ENCODE data around the gene SPOCD1.

Gene SPOCD1

DNA sequence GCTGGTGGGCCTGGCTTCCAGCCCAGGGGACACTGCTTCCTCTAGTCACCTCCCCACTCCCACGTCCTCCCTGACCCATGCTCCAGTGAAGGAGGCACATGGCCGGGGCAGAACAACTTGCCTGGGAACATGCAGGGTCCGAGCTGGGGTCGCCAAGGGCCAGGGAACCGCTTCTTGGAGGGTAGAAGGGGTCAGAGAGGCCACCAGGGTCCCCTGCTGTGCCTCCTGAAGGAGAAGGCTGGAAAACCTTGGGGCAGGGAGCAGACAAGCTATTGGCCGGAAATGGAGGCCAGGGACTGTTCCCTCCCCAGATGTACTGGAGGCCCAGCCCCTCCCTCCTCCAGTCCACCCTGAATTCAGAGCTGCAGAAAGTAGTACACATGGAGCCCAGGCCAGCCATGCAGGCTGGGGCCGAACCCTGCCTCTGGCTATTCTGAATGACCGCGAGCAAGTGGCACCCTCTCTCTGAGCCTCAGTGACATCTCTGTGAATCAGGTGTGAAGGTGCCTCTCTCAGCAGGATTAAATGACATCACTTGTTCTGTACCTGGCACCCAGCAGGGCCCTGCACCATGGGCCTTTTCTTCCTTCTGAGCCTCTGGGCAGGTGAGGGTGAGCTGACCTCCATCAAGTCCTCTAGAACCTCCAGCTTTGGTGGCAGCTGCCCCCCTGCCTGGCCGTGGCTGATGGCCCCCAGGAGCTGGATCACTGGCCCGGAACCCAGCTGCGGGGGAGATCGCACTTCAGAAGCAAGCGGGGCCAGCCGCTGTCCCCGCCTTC lies 15.7 kb downstream of the SPOCD1 start:
- no peak for DNase-seq (ENCODE audit: low spot score)

DNA sequence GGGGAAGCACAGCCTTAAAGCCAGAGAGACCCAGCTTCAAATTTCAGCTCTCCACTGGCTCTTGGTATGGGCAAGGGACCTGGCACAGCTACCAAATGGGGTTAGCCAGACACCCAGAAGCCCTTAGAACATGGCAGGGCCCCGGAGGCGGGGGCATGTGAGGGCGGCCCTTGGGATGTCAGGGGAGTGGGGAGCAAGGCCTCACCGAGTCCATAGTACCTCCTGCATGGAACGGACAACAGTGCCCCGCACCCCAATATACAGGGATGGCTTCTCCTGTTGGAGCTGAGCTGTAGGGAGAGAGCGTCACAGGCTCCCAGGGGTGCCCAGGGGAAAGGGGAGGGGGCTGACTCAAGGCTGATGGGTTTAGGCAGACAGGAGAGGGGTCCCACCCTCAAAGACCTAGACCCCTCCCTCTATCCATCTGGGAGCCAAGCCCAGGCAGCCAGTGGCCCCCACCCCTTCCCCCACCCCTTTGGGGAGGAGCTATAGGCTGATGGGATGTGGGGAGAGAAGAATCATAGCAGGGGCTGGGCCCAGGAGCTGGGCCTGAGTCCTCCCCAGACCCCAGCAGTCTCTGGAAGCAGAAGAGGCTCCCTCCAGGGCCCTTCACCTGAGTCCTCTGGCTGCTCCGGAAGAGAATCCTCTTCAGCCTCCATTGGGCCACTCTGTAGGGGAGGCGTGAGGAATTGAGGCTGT lies 16.5 kb downstream of the SPOCD1 start:
- no peak for DNase-seq (ENCODE audit: low spot score)

DNA sequence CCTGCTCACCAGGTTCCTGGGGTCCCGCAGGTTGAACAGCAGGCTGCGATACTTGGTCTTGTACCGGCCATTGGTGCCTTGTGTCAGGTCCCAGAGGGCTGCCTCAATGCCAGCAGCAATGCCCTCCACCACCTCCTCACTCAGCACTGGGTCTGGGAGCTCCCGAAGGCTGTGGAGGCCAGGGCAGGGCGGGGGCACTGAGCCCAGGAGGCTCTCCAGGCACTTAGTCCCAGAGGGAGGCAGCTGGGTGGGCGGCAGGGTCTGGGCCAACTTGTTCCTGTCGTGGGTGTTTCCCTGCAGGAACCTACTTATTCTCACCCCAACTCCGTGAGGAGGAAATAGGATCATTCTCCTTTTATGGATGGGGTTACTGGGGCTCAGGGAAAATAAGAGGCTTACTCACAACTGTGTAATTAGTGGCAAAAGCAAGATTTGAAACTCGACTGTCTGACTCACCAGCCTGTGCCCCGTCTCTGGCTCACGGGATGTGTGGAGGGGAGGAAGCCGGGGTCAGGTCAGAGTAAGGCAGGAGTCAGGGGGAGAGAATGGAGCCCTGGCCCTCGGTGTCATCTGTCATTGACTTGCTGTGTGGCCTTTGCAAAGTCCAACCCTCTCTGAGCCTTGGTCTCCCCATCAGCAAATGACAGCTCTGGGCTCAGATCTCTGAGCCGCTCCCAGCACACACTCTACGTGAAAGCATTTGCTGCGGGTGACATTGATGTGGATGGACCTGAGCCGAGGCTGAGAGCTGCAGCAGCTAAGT lies 17.2 kb downstream of the SPOCD1 start:
- peak; percentile 93 for DNase-seq (ENCODE audit: low spot score)

DNA sequence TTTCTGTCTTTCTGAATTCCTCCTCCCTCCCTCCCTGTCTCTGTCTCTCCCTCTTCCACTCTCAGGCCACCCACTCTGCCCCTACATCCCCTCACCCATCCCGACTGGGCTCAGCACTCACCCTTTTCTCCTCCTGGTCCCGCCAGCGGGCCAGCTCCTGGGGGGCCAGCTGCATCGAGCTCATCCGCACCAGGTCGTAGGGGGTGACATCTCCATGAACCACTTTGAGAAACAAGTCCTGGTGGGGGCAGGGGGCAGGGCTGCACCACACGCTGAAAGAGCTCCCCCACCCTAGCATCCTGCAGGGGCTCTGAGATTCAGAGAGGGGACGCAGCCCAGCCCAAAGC lies 17.8 kb downstream of the SPOCD1 start:
- DNase-seq (ENCODE audit: low spot score) = no peak

DNA sequence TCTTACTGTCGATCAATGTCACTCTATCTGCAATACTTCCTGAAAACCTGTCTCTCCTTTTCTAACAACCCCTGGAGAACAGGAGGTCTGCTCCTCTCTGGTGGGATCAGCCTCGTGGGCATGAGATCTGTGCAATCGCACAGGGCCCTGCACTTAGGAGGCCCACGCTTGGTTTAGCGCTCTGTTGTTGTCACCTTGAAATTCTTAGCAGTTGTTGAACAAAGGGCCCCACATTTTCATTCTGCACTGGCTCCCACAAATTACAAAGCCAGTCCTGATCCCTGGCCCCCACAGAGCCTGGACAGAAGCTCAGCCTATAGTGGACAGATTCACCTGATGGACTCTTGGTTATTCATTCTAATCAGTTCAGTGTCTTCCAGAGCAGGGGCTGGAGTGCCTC lies 18.6 kb downstream of the SPOCD1 start:
- DNase-seq (ENCODE audit: low spot score) = no peak

DNA sequence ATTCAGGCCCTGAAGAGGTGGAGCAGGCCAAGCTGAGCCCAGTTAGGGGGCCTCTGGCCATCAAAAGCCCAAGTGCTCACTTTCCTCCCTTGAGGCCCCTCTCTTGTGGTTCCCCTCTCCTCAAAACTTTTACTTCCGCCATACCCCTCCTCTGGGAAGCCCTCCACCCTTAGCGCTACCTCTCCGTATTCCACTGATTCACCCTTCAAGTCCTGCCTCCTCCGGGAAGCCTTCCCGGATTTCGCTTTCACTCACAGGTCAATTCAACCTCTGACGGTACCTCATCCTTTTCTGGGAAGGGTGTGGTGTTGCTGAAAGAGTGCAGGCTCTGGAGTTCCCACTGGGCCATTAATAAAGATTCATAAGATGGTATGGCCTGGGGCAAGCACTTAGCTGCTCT lies 19.1 kb downstream of the SPOCD1 start:
- no peak for DNase-seq (ENCODE audit: low spot score)

DNA sequence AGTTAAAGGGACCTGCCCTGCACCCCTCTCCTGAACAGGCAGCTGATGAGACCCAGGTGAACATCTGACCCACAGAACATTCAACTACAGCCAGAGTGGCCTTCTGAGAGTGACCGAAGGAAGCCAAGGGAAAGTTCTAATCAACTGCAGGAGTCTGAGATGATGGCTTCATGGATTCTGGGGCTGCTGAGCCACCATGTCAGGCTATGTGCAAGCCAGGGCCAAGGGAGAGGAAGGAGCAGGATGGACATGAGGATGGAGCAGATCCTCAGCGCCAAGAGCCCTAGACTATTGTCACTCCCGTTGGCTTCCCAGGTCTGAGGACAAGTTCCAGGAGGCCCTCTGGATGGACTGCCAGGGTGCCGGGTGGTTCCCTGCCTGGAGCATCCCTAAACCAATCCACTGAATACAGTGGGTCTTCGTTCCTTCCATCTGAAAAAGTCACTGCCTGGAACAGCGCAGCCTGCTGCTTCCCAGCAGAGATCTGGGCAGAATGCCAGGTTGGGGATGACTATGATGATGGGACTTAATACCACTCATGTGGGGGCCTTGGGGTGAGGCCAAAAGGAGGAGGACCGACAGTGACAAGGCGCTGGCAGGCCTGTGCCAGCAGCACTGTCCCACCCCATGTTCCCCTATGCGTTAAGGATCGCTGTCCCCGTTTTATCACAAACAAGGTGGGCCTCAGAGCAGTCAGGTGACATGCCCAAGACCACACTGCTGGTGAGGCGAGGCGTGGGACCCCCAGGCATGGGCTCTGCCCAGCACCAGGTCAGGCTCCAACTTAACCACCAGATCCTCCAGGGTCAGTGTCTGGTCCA lies 19.8 kb downstream of the SPOCD1 start:
- DNase-seq (ENCODE audit: low spot score) = peak; percentile 79

DNA sequence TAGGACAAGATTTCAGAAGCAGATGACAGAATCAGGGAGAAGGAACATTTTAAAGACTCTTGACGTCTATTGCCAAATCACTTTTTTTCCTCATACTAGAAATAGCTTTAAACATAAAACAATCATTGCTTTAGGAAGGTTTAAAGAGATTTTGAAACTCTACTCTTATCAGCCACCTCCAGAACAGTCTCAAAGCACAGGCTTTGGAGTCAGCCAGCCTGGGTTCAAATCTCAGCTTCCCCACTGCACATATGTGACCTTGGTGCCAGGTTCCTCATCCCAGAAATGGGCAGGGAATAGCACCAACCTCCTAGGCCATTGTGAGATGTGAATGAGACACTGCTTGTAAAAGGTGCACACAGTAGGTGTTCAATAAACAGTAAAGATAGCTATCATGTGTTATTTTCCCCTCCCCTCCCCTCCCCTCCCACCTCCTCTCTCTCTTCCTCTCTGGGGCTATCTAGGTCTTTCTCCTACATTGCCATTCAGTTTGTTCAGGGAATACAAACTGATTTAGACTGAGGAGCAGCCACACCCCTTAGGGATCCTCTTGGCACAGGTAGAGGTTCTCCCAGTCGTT lies 20.6 kb downstream of the SPOCD1 start:
- DNase-seq (ENCODE audit: low spot score) = no peak

DNA sequence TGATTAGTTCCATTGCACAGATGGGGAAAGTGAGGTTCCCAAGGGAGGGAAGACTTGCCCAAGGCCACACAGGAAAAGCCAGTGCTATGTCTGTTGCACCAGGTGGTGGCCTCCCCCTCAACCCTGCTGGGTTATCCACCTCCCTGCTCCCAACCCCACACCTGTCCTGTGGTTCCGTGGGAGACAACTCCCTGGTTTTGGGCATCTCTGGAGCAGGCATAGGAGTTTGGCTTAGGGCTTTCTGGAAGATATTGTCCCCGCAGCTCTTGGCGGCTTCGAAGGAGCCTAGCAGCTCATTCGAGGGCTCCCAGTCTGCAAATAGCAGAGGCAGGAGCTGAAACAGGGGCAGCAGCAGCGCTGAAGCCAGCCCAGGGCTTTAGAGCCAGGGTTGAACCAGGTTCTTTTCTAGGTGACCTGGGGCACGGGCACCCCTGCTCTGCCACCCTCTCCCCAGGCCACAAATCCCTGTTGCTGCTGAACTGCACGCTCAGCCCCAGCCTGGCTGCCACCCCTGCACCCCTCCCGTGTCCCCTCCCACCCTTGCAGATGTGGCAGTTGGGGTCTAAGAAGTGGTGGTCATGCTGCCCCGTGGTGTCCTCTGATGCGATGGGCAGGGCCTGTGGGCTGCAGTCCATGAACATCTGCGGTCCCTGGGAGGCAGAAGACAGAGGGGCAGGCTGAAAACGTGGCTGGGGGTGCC lies 22.1 kb downstream of the SPOCD1 start:
- no peak for DNase-seq (ENCODE audit: low spot score)

DNA sequence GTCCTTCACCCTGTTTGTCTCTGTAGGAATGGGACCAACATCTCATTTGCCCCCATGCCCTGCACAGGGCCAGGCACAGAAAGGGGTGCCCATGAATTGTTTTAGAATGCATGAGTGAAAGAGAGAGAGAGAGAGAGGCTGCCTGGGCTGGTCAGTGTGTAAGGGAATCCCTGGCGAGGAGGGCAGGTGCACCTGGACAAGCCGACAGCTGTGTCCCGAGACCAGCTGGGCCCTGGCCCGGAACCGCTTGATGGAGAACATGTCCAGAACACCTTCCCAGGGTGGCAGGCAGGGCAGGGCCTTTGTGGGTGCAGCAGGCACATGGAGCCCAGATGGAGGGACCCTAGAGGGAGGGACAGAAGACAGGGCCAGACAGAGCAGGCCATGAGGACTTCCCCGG lies 22.7 kb downstream of the SPOCD1 start:
- DNase-seq (ENCODE audit: low spot score) = no peak

DNA sequence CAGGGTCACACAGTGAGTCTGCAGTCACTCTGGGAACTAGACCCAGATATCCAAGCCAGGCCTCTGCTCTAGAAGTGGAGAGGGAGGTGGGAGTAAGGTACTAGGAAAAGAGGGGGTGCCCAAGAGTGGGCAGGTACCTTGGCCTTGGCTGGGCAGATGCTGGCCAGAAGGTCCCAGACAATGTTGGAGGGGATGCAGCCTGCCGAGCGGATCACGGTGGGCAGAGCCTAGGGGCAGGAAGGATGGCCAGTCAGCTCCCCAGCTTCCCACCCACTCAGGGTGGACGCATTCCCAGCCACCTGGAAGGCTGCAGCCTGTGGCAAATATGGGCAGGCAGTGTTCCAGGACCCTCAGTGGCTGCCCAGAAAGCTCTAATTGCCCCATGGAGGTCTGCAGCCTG lies 23.3 kb downstream of the SPOCD1 start:
- no peak for DNase-seq (ENCODE audit: low spot score)

DNA sequence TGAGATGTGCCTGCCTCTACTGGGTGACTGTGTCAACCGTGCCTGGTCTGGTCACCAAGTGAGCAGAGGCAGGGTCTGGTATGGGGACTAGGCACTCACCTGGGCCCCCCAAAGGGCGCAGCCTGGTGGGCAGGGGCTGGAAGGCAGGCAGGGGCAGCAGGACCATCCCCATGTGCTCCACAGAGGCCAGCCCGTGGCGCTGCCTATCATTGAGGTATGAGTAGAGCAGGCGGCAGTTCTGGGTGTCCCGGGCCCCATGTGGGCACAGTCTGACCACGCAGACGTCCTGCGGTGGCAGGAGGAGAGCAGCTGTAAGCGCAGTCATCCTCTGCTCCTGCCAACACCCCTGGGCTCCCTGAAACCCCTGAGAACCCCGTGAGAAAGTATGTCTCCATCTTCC lies 23.7 kb downstream of the SPOCD1 start:
- DNase-seq (ENCODE audit: low spot score) = no peak

DNA sequence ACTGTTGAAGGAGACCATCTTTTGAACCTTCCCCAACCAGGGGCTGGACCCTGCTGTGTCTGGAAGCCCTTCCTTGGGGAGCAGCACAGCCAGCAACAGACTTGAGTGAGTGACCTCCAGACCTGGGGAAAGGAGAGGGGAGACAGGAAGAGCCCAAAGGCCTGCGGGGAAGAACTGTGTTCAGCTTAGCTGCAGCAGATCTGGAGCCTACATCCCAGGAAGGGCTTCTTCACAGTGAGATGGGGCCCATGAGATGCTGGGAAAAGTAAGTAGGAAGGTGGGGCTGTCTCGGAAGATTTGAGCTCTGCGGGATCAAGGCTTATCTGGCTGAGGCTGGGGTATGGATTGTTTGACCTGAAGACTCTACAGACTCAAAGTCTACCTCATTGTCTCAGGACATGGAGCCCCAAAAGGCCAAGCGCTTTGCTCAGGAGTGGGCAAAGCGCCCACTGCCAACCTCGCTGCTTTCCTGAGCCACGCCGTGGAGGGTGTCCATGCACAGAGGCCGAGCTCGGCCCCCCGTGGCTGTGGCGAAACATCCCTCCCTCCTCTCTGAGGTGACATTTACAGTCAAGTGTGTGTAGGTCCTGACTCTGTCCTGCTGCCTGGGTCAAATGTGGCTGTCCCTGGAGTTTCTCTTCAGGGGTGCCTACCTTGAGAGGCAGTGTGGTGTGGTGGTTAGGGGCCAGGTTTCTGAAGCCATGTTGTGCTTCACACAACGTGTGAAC lies 24.5 kb downstream of the SPOCD1 start:
- DNase-seq (ENCODE audit: low spot score) = no peak

DNA sequence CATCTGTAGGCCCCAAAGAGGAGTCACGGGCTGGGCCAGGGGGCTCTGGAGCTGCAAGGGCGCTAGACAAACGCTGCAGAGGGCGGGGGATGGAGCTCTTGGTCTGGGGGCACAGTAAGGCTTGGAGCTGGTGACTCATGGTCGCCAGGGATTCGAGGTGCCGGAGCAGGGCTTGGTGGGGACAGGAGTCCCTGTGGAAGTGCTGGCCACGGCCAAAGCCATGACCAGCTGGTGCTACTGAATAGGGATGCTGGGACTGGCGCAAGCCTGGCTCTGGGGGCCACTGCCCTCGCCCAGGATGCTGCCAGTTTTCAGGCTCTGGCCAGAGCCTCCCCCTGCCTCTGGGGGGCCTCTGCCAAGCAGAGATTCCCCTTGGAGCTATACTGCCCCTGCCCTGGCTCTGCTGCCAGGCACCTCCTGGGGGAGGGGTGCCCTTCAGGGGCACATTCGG lies 25.2 kb downstream of the SPOCD1 start:
- DNase-seq (ENCODE audit: low spot score) = no peak

DNA sequence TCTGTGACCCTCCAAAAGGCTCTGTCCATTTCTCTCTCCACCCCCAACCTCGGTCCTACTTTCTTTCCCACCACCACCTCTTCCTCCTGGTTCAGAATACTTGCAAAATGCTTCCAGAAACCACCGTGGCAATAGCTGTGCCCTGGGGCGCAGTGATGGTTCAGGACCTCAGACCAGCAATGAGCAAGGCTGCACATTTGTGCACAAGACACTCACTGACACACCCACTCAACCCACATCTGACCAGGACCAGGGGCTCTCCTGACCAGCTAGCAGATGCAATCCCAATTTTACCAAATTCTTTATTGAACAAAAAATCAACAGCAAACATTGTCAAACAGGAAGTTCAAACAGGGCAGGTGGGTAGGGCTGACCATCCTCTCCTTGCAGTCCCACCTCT lies 25.7 kb downstream of the SPOCD1 start:
- no peak for DNase-seq (ENCODE audit: low spot score)

DNA sequence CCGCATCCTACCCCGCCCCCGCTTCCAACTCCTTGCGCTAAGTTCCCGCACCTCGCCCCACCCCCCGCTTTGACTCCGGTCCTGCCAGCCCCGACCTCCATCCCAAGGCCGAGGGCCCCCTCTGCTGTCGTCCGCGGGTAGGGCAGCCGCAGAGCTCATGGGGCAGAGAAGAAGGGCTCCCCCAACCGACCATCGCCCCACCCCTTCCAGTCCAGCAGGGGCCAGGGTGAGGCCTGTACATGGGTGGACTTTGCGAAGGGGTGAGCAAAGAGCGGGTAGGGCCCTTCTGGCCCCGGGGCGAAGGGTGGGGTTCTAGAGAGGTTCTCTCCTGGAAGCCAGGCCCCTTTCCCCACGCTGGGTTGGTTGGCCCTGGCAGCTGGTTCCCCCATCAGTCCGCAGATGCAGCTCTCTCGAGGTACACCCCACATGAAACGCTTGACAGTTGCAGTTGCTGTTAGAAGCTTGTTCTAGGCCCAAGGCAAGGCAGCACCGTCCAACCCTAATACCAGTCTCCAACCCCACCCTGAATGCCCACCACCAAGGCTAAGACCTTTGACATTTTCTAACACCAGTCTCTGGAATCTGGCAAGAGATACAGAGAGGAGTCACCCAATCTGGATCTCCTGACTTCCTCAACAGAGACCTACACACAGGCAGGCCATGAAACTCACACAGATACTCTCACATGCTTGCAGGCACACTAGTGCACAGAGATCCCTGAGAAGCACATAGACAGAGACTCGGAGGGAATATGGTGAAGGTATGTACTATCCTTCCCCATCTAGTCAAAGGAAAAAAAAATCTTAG lies 26.4 kb downstream of the SPOCD1 start:
- peak; percentile 95 for DNase-seq (ENCODE audit: low spot score)

DNA sequence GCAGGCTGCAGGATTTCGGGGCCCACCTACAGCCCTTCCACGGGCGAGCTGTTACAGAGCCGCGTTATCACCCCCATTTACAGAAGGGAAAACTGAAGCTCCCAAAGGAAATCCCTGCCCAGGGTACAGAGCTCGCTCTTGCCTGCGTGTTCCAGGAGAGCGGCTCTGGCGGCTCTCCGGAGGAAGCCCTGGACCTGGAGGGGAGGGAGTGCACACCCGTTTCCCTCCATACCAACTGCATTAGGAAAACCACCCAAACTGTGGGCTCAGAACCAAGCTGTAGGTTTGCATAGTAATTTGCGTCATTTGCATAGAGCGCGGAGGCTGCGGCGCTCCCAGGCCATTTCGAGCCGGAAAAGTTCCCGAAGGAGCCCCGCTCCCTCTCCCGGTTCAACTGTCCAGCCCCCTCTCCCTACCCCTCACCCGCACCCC lies 27.0 kb downstream of the SPOCD1 start:
- DNase-seq (ENCODE audit: low spot score) = peak; percentile 52

DNA sequence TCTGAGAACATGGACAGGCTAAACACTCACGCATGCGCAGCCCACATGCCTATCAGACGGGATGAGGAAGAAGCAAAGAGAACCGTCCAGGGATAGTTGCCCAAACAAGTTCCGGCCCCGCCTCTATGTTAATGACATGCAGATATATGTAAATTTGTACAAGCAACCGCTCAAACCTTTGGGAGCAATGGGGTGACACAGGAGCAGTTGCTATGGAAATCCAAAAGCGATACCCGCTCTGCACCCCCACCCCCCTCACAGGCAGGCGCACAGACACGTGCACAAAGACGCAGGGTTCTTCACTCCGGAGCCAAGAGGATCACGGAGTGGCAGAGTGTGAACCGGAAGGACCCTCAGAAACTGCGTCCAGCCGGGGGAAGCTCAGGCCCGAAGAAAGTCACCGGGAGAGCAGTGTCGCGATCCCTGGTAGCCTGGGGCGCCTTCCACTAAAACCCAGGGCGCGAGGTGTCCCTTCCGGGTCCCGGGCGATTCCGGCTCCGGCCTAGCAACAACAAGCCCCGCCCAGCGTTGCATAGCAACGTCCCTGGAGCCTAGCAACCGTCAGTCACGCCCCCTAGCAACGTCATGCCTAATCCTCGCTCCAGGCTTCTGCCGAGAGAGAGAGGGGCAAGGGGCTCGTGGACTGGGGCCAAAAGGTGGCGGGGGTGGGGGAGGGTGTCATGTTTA lies 27.5 kb downstream of the SPOCD1 start:
- DNase-seq (ENCODE audit: low spot score) = peak; percentile 96

DNA sequence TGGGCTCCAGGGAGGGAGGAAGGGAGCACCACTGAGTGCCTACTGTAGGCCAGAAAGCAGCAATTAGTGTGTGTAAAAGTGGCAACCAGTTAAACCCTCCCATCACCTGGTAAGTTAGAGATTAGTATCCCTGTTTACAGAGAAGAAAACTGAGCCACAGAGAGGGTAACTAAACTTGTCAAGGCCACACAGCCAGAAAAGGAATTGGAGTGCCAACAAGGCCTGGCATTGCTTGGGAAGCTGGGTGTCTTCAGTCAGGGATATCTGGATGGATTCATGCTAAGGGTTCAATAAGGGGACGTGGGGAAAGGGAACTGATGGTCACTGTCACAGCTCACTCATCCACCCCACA lies 28.1 kb downstream of the SPOCD1 start:
- DNase-seq (ENCODE audit: low spot score) = no peak
